ENCODE results near the gene PRSS22. TPM values are rescaled to one million over a fixed set of nuclear protein-coding genes. Genes with fewer than 3 reads are reported as not detected.
A peak's percentile ranks its signal among the peaks of the same experiment; 100 is the strongest.
"Not testable (repeated sequence)": the region's sequence is repeated elsewhere in the genome, so short reads cannot be mapped to it uniquely, and the experiment has no call there.

Gene PRSS22, protein sequence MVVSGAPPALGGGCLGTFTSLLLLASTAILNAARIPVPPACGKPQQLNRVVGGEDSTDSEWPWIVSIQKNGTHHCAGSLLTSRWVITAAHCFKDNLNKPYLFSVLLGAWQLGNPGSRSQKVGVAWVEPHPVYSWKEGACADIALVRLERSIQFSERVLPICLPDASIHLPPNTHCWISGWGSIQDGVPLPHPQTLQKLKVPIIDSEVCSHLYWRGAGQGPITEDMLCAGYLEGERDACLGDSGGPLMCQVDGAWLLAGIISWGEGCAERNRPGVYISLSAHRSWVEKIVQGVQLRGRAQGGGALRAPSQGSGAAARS
- total RNA-seq: not detected in 2 replicates
- long read RNA-seq: 0 reads

DNA sequence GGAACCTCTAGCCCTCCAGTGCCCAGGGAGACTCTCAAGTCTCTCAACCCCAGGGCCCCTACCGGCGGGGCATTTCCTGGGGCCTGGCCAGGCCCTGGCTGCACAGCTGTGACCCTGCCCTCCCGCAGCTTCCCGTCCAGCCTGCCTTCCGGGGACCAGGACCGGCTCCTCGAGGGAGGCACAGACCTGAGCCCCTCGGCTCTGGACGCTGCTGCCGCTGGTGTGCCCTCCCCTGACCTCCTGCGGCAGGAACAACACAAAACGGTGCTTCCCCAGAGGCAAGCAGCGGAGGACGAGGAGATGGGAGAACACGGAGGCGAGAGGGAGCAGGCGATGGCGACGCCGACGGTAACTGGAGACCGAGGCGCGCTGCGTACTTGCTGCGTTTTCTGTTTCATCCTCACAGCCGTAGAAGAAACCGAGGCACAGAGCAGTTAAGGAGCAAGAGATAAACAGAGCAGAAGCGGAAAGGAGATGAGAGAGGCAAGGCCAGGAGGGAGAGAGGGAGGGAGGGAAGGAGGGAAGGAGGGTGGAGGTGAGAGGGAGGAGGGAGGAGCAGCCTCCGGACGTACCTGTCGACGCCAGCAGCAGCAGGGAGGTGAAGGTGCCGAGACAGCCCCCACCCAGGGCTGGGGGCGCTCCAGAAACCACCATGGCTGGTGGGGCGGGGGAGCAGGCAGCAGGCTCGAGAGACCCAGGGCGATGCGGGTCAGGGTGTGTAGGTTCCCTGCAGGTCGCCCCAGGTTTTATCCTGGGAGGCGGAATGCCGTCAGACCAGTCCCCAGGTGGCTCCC is at the start of gene PRSS22:
PRSS22 (minus strand) TSS at position 720 of the 794 bp plus-strand sequence; CDS start at position 654, 66 bp downstream.
- Mint-ChIP-seq H3K27ac (ENCODE audit: unreplicated experiment) (no peak within 1 kb of the TSS), H3K4me3 (ENCODE audit: unreplicated experiment) (peak within 1 kb of the TSS; percentile 63)
- no peak for DNase-seq (ENCODE audit: extremely low spot score, unreplicated experiment)

DNA sequence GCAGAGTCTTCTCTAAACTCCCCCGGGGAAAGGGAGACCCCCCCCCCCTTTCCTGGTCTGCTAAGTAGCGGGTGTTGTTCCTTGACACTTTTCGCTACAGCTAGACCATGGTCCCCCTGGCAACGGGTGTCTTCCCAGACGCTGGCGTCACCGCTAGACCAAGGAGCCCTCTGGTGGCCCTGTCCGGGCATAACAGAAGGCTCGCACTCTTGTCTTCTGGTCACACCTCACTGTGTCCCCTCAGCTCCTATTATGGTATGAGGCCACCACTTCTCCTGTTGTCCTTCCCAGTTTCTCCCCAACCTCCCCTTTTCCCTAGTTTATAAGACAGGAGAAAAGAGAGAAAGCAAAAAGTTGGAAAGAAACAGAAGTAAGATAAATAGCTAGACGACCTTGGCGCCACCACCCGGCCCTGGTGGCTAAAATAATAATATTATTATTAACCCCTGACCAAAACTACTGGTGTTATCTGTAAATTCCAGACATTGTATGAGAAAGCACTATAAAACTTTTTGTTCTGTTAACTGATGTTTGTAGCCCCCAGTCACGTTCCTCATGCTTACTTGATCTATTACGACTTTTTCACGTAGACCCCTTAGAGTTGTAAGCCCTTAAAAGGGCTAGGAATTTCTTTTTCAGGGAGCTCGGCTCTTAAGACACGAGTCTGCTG is 49.2 kb upstream of the PRSS22 start:
- not testable (repeated sequence) for H3K4me3 Mint-ChIP-seq (ENCODE audit: unreplicated experiment); H3K27me3 Mint-ChIP-seq (ENCODE audit: unreplicated experiment); H3K9me3 Mint-ChIP-seq (ENCODE audit: unreplicated experiment); DNase-seq (ENCODE audit: extremely low spot score, unreplicated experiment); H3K36me3 Mint-ChIP-seq (ENCODE audit: unreplicated experiment)
- peaks cover 37% of the 10 kb centered on the region for H3K4me1 Mint-ChIP-seq (ENCODE audit: unreplicated experiment)
- TF ChIP-seq, protein P1, sequence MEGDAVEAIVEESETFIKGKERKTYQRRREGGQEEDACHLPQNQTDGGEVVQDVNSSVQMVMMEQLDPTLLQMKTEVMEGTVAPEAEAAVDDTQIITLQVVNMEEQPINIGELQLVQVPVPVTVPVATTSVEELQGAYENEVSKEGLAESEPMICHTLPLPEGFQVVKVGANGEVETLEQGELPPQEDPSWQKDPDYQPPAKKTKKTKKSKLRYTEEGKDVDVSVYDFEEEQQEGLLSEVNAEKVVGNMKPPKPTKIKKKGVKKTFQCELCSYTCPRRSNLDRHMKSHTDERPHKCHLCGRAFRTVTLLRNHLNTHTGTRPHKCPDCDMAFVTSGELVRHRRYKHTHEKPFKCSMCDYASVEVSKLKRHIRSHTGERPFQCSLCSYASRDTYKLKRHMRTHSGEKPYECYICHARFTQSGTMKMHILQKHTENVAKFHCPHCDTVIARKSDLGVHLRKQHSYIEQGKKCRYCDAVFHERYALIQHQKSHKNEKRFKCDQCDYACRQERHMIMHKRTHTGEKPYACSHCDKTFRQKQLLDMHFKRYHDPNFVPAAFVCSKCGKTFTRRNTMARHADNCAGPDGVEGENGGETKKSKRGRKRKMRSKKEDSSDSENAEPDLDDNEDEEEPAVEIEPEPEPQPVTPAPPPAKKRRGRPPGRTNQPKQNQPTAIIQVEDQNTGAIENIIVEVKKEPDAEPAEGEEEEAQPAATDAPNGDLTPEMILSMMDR (IDR thresholded peaks at IDR 0.05): peak; percentile 66
- H3K27ac Mint-ChIP-seq (ENCODE audit: unreplicated experiment): peak overlapping the region; percentile 90

More for the DNA sequence above, at the start of gene PRSS22:
- peaks cover 10% of the 10 kb centered on the region for H3K27me3 Mint-ChIP-seq (ENCODE audit: unreplicated experiment)
- peaks cover 15% of the 10 kb centered on the region for H3K9me3 Mint-ChIP-seq (ENCODE audit: unreplicated experiment)
- H3K4me1 Mint-ChIP-seq (ENCODE audit: unreplicated experiment): peaks cover 3% of the 10 kb centered on the region
- H3K36me3 Mint-ChIP-seq (ENCODE audit: unreplicated experiment): peaks cover 3% of the 10 kb centered on the region
- TF ChIP-seq, protein P1 (IDR thresholded peaks at IDR 0.05): no peak

DNA sequence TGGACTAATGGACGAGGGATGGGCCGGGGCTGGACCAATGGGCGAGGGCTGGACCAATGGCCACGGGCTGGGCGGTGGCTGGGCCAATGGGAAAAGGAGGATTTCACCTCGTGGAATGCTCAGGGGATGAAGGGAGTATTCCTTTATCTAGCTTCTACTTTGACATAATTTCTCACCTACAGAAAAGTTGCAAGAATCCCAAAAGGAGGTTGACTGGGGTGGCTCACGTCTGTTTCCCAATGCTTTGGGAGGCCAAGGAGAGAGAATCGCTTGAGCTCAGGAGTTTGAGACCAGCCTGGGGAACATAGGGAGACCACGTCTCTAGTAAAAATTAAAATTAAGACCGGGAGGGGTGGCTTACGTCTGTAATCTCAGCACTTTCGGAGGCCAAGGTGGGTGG is 48.0 kb upstream of the PRSS22 start:
- DNase-seq (ENCODE audit: extremely low spot score, unreplicated experiment): no peak
- H3K36me3 Mint-ChIP-seq (ENCODE audit: unreplicated experiment): peaks cover under 1% of the 10 kb centered on the region
- no peaks in the 10 kb centered on the region for H3K27me3 Mint-ChIP-seq (ENCODE audit: unreplicated experiment)
- TF ChIP-seq, protein P1 (IDR thresholded peaks at IDR 0.05): no peak
- no peaks in the 10 kb centered on the region for H3K9me3 Mint-ChIP-seq (ENCODE audit: unreplicated experiment)
- peaks cover 32% of the 10 kb centered on the region for H3K4me1 Mint-ChIP-seq (ENCODE audit: unreplicated experiment)
- peak overlapping the region; percentile 90 for H3K27ac Mint-ChIP-seq (ENCODE audit: unreplicated experiment)
- peak overlapping the region; percentile 64 for H3K4me3 Mint-ChIP-seq (ENCODE audit: unreplicated experiment)

DNA sequence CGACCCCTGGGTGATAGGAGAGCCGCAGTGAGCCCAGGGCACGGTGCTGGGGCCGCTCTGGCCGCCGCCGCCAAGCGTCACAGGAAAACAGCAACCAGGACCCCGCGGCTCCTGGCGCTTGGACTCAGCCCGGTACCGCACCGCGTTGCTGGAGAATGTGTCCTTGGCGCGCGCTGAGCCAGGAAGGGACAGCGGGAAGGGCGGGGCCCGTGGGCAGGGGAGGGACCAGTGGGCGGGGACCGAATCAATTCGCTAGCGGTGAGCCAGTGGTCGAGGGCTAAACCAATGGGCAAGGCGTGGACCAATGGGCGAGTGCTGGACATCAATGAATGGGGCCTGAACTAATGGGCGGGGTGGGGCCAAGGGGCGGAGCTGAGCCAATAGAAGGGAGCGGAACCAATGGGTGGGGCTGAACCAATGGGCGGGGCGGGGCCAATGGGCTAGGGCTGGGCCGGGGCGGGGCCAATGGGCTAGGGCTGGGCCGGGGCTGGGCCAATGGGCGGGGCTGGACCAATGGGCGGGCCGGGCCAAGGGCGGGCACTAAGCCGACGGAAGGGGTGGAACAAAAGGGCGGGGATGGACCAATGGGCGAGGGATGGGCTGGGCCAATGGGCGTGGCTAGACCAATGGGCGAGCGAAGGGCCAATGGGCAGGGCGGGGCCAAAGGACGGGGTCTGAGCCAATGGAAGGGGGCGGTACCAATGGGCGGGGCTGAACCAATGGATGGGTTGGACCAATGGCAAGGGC is 47.4 kb upstream of the PRSS22 start:
- peaks cover 29% of the 10 kb centered on the region for H3K4me1 Mint-ChIP-seq (ENCODE audit: unreplicated experiment)
- TF ChIP-seq, protein P1 (IDR thresholded peaks at IDR 0.05): no peak
- no peaks in the 10 kb centered on the region for H3K27me3 Mint-ChIP-seq (ENCODE audit: unreplicated experiment)
- peak; percentile 100 for DNase-seq (ENCODE audit: extremely low spot score, unreplicated experiment)
- peak overlapping the region; percentile 94 for H3K4me3 Mint-ChIP-seq (ENCODE audit: unreplicated experiment)
- H3K27ac Mint-ChIP-seq (ENCODE audit: unreplicated experiment): peak overlapping the region; percentile 93
- H3K9me3 Mint-ChIP-seq (ENCODE audit: unreplicated experiment): no peaks in the 10 kb centered on the region
- peaks cover 2% of the 10 kb centered on the region for H3K36me3 Mint-ChIP-seq (ENCODE audit: unreplicated experiment)

Data from osteocyte (in vitro differentiated cells).